ENCODE measurements around the gene COL4A2.

GRCh38 chr13:110322828-110323171 is 15.7 kb downstream of the COL4A2 start:
- TF ChIP-seq CTCF (IDR thresholded peaks at IDR 0.05) (no peak), POLR2A (IDR thresholded peaks at IDR 0.05) (no peak)
